Measurements from ENCODE around the gene ERCC2.
"Not testable (repeated sequence)": the region's sequence is repeated elsewhere in the genome, so short reads cannot be mapped to it uniquely, and the experiment has no call there.

Gene ERCC2

GRCh38 chr19:45370410-45371204 is at the start of gene ERCC2:
Gene ERCC2, minus strand, starts transcription at chr19:45370573. Its CDS starts 33 bp downstream, at chr19:45370540.
- peak; percentile 100 for DNase-seq (ENCODE audit: low read depth)

GRCh38 chr19:45419895-45420294 is 49.5 kb upstream of the ERCC2 start:
- no peak for DNase-seq (ENCODE audit: low read depth)

DNA sequence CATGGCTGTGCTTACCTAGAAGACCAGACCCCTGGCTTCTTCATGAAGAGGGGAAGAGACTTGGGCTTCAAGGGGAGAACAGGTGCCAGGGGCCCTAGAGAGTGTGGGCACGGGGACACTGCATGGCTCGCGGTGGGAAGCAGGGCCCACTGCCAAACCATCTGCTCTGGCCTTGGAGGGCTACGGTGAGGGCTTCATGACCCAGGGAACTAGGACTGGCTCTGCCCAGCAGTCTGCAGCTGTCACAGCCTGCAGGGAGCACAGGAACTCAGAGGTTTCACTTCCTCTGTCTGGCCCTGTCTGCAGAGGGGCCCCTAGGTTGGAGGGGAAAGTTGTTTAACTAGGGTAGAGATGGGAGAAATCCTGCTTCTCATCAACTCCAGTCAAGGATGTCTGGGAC is 49.0 kb upstream of the ERCC2 start:
- DNase-seq (ENCODE audit: low read depth) = no peak

DNA sequence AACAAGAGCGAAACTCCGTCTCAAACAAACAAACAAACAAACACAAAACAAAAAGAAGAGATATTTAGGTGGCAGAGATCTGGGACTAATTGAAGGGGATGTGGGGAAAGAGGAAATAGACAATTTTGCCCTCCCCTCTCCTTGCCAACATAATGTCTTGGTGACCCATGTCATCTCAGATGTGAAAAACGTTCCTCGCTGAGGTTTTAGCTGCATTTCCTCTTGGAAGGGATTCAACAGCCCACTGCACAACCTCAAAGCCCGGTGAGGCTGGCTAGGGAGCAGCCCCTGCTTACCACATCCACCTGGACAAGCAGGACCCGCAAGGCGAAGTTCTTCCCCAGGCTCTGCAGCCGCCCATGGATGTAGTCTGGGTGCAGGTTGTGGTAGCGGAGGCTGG is 48.4 kb upstream of the ERCC2 start:
- no peak for DNase-seq (ENCODE audit: low read depth)

DNA sequence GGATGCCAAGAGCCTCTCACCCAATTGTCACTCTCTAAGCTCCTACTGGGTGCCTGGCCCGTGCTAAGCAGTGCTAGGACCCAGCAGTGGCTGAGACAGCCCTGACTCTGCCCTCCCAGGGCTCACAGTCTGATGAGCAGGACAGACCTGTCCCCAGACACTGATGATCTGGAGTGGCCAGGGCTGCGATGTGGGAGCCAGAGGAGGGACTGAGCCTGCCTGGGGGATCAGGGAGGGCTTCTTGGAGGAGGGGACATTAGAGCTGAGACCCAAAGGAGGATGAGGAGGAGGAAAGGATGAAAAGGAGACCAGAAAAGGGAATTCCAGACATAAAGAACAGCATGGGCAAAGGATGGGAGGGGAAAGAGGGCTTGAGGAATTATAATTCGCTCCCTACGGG is 46.8 kb upstream of the ERCC2 start:
- no peak for DNase-seq (ENCODE audit: low read depth)

- DNase-seq (ENCODE audit: low read depth) = no peak
These were observed 44.1 kb upstream of the ERCC2 start for GRCh38 chr19:45414468-45414867.

DNA sequence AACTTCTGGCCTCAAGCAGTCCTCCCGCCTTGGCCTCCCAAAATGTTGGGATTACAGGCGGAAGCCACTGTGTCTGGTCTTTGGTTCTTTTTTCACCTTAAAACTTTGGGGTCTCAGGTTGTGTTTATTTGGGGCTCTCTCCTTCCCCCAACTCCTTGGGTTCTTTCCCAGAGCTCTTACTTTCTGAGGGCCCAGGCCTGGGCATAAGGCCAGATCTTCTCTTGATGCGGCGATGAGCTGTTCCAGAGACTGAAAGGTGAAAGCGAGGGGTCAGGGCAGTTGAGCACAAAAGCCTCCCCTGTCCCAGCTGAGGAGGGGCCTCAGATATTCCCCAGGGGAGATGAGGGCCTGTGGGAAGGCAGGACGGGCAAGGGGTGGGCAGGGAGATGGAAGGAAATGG is 43.1 kb upstream of the ERCC2 start:
- no peak for DNase-seq (ENCODE audit: low read depth)

DNA sequence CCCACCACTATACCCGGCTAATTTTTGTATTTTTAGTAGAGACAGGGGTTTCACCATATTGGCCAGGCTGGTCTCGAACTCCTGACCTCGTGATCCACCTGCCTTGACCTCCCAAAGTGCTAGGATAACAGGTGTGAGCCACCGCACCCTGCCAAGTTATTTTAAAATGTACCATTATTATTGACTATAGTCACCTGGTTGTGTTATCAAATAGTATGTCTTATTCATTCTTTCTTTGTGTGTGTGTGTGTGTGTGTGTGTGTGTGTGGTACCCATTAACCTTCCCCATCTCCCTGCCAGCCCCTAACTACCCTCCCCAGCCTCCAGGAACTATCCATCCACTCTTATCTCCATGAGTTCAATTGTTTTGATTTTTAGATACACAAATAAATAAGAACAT is 40.0 kb upstream of the ERCC2 start:
- not testable (repeated sequence) for DNase-seq (ENCODE audit: low read depth)

DNA sequence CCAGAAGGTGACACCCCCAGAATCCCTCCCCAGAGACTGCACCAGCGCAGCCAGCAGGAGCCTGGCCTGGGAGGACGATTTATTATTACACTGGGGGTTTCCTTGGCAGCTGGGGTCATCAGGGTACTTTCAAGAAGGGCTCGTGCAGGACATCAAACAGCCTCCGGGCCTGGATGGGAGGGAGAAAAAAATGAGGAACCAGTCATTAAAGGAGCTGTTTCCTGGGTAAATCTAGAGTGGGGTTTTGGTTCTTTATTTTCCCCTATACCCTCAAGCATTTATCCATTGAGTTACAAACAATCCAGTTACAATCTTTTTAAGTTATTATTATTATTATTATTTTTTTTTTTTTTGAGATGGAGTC is 39.2 kb upstream of the ERCC2 start:
- DNase-seq (ENCODE audit: low read depth) = no peak

DNA sequence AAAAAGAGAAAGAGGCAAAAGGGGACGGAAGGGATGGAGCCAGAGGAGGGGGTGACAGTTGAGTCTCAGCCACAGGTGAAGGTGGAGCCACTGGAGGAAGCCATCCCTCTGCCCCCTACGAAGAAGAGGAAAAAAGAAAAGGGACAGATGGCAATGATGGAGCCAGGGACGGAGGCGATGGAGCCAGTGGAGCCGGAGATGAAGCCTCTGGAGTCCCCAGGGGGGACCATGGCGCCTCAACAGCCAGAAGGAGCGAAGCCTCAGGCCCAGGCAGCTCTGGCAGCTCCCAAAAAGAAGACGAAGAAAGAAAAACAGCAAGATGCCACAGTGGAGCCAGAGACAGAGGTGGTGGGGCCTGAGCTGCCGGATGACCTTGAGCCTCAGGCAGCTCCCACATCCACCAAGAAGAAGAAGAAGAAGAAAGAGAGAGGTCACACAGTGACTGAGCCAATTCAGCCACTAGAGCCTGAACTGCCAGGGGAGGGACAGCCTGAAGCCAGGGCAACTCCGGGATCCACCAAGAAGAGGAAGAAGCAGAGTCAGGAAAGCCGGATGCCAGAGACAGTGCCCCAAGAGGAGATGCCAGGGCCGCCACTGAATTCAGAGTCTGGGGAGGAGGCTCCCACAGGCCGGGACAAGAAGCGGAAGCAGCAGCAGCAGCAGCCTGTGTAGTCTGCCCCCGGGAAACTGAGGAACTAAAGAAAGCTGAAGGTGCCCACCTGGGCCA is 38.6 kb upstream of the ERCC2 start:
- no peak for DNase-seq (ENCODE audit: low read depth)

- DNase-seq (ENCODE audit: low read depth) = no peak
These were observed 37.7 kb upstream of the ERCC2 start for GRCh38 chr19:45408121-45408520.

GRCh38 chr19:45407585-45407984 is 37.2 kb upstream of the ERCC2 start:
- DNase-seq (ENCODE audit: low read depth) = not testable (repeated sequence)

GRCh38 chr19:45407091-45407375 is 36.7 kb upstream of the ERCC2 start:
- DNase-seq (ENCODE audit: low read depth) = no peak

DNA sequence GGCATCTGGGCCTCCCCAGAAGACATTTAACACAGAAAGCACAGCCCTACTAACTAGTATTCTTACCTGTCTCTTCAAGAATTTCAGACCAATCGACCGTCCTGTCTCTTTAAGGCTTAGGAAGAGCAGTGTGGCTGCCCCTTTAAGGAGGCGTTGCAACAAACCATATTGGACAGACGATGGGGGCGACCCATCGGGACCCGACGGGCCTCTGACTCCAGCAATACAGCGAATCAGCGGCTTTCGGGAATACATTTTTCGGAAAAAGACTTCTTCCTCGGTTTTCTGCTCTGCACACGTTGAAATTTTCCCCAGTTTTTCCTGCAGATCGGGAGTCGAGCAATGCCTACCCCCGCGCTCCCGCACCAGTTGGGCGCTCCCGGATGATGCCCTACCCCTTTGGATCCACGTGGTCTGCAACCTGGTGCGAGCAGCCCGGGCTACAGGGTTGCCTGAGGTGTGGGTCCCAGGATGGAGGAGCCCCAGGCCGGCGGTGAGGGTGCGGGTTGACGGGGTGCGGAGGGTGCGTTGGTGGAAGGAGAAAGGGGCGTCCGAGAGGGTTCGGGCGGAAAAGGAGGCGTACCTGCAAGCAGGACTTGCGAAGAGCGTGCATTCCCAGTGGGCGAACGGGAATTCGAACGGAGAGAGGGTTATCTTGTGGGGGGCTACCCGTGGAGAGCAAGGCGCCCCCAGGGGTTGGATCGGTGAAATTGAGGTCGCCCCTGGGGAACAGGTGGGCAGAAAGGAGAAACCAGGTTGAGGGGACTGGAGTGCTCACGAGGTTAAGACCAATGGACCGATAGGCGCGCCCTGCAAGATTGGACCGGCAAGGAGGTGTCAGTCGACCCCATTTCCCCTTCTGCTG is 36.1 kb upstream of the ERCC2 start, which contains the start of gene POLR1G:
Gene POLR1G, plus strand, starts transcription at position 419 of the 865 bp plus-strand sequence. Its CDS starts 53 bp downstream, at position 472.
- DNase-seq (ENCODE audit: low read depth) = peak; percentile 68

GRCh38 chr19:45405435-45406225 is 35.3 kb upstream of the ERCC2 start:
- peak; percentile 73 for DNase-seq (ENCODE audit: low read depth)

DNA sequence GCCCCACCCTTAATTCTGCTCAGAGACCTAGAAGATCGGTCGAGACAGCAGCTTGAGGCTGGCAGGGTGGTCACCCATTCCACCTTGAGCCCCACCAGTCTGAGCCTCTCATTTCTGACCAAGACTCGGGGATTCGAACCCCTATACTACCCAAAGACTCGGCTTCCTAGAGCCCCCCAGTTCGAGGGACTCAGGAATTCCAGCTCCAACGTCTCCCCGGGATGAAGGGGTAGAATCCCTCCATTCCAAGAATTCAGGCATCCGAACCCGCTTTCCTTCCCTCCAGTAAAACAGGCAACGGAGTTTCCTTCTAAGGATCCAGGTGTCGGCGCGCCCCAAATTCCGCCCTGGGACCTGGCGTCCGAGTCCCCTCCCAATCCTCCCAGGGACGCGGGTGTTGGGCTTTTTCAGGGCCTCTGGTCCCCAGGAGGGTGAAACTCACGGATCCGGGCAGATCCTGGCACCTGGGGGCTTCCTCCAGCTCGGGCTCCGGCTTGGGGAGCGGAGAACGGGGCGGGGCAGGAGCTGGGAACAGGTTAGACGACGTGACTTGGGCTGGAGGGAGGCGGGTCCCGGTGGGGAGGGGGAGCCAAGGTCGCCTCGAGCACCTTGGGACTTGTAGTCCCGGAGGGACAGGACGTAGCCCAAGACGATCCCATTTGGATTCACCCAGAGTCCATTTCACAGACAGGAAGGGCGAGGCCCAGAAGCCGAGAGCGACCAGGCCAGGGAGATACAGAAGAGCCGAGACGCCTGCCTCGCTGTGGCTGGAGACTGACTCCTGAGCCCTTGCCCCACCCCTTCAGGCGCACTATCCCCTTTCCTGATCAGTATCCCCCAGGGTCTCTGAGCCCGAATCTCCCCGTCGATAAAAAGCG is 34.4 kb upstream of the ERCC2 start, which contains the start of gene PPP1R13L:
Gene PPP1R13L, minus strand, starts transcription at position 513 of the 878 bp plus-strand sequence. CDS start 6,751 bp downstream, outside the sequence.
- DNase-seq (ENCODE audit: low read depth) = no peak

- peak; percentile 51 for DNase-seq (ENCODE audit: low read depth)
These were observed 33.6 kb upstream of the ERCC2 start for GRCh38 chr19:45403781-45404556.

GRCh38 chr19:45403272-45403671 is 32.9 kb upstream of the ERCC2 start:
- no peak for DNase-seq (ENCODE audit: low read depth)

DNA sequence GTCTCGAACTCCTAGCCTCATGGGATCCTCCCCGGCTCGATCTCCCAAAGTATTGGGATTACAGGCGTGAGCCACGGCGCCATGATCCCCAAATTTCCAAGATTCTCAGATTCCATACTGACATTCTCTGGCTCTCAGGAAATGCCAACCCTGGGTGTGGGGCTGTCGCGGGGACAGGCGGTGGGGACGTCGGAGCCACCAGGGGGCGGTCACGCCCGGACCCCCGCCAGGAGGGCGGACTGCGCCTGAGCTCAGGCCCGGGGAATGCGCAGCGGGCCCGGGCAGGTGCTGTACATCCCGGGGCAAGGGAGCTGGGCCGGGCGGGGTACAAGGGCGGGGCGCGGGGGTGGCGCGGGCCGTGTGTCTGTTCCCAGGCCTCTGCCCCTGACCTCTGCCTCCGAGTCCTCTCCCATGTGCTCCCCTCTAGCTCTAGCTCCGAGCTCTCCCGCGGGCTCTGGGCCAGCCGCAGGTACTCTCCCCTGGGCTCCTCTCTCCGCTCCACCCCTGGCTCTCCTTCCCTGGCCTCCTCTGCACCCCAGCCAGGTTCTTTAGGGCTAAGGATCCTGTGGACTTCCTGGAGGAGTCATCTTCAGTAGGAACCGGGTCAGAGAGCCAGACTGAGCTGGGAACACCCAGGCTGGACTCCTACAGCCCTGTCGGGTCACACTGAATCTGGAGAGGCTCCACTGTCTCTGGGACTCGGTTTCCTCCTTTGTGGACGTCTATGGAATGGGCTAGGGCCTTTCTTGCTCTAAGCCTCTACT is 32.1 kb upstream of the ERCC2 start:
- DNase-seq (ENCODE audit: low read depth) = peak; percentile 18
